Measurements from ENCODE around the gene TH. TPM values are rescaled to one million over a fixed set of nuclear protein-coding genes. Genes with fewer than 3 reads are reported as not detected.

The TH gene
- total and polyA plus RNA-seq, 2 donors (not counting 1 experiment from before 2014, with no cell fraction given): not detected

GRCh38 chr11:2198621-2199365 lies 27.2 kb upstream of the TH start:
- WGBS (ENCODE audit: insufficient coverage): 68% methylated on average over 21 of the region's 21 CpGs
- POLR2A ChIA-PET: interaction anchor here (0.6 kb wide), 1 partner anchor 687 kb away, joined by 3 read pairs; the partner anchor contains the start of gene CDKN1C

More at GRCh38 chr11:2198621-2199365, 27.2 kb upstream of the TH start:
- Histone ChIP-seq H3K9me3 (ENCODE audit: control extremely low read depth in 1 of 3, control insufficient read depth in 2 of 3, insufficient read depth in 1 of 3, low read length in 2 of 3) (peaks cover 0 to 3% (median 0%) of the 10 kb centered on the region in 3 donors), H3K9ac (ENCODE audit: low read length) (no peak overlapping the region), H3K27ac (ENCODE audit: low read length in 2 of 2) (no peak overlapping the region), H3K4me3 (ENCODE audit: control extremely low read depth in 1 of 5, extremely low read depth in 1 of 5, insufficient read depth in 1 of 5, low read depth in 2 of 5, low read length in 4 of 5) (no peak overlapping the region), H4K20me1 (ENCODE audit: control insufficient read depth, insufficient read depth, low read length, poor library complexity, severe bottlenecking) (no peaks in the 10 kb centered on the region), H3K4me1 (ENCODE audit: control insufficient read depth in 2 of 2, insufficient read depth in 2 of 2, low read length in 2 of 2) (peaks cover 0 to 15% of the 10 kb centered on the region in 2 donors), H3K4me2 (replicated peaks; ENCODE audit: low read depth, low read length, poor library complexity, severe bottlenecking) (no peak overlapping the region), H3K79me2 (ENCODE audit: control insufficient read depth, insufficient read depth, low read length) (no peaks in the 10 kb centered on the region), H2AFZ (ENCODE audit: insufficient read depth, low read depth, low read length, poor library complexity, severe bottlenecking) (no peak overlapping the region), H3K27me3 (replicated peaks in 1 of 4; ENCODE audit: control extremely low read depth in 1 of 4, control insufficient read depth in 3 of 4, insufficient read depth in 4 of 4, low read length in 3 of 4) (peaks cover 0 to 11% (median 2%) of the 10 kb centered on the region in 4 experiments), H3K36me3 (replicated peaks in 1 of 2; ENCODE audit: control extremely low read depth in 1 of 2, control insufficient read depth in 1 of 2, extremely low read depth in 1 of 2, insufficient read depth in 2 of 2, low read length in 1 of 2) (no peaks in the 10 kb centered on the region)
- Mint-ChIP-seq H3K4me1 (peaks cover 7% of the 10 kb centered on the region), H3K9me3 (ENCODE audit: insufficient read depth) (peaks cover 2% of the 10 kb centered on the region), H3K27me3 (peaks cover 14% of the 10 kb centered on the region), H3K27ac (no peak overlapping the region), H3K4me3 (no peak overlapping the region)
- no peak for DNase-seq
- TF ChIP-seq CTCF (IDR thresholded peaks at IDR 0.05) (no peak), EZH2 (IDR thresholded peaks at IDR 0.05; ENCODE audit: borderline replicate concordance, insufficient read depth, low read depth, low read length, poor library complexity, severe bottlenecking) (no peak)
- ATAC-seq (ENCODE audit: low read depth): no peak
- intact Hi-C loops (cut with micrococcal nuclease): no loop called here
- CTCF ChIA-PET: interaction anchor here (1.1 to 7.3 kb wide), 7 partner anchors 46 to 224 kb away, joined by 3 to 95 read pairs (median 7); partner anchors contain the start of genes C11orf21, TSPAN32 and TSSC4
